Measurements from ENCODE around the gene ERICH4. TPM values are rescaled to one million over a fixed set of nuclear protein-coding genes. Genes with fewer than 3 reads are reported as not detected.

The ERICH4 gene
- total RNA-seq, 2 donors from 2014 or later, result not detected

DNA sequence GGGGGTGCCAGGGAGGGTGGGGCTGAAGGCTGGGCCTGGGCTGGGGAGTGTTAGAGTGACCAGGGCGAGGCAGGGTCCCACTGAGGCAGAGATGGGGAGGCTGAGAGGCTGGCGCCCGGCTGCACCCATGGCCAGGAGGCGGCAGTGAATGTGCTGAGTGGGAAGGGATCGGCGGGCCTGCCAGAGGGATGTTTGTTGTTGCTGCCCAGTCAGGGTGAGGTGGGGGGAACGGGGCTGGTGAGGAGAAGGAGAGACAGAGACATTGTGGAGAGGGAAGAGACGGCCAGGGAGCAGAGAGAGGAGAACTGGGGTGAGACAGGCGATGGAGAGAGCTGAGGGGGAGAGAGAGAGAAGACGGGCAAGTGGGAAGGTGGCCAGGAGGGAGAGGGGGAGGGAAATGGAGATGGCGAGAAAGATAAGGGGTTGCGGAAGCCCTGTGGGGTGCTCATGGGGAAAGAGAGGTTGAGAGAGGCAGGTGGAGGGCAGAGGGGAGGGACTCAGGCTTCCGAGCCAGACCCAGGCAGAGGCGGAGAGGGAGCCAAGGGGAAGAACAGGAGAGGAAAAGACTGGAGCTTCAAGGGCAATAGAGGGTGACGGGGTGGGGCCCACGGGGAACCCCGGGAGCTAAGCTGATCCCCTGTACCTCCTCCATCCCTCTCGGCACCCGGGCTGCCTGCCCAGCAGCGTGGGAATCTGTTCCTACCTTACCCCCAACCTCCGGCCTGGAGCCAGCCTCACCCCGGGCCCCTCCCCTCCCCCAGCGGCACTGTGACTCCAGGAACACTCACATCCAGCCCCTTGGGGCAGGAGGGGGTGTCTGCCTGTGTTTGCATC lies 15.1 kb upstream of the ERICH4 start:
- Histone ChIP-seq H3K36me3 (peaks cover 42% of the 10 kb centered on the region), H3K4me1 (peaks cover 0 to 56% of the 10 kb centered on the region in 2 donors), H3K27ac (peak overlapping the region; percentile 82 to 93), H3K9me3 (no peaks in the 10 kb centered on the region), H3K27me3 (no peaks in the 10 kb centered on the region), H3K4me3 (peak overlapping the region; percentile 20 to 54)
- TF ChIP-seq, protein P1, sequence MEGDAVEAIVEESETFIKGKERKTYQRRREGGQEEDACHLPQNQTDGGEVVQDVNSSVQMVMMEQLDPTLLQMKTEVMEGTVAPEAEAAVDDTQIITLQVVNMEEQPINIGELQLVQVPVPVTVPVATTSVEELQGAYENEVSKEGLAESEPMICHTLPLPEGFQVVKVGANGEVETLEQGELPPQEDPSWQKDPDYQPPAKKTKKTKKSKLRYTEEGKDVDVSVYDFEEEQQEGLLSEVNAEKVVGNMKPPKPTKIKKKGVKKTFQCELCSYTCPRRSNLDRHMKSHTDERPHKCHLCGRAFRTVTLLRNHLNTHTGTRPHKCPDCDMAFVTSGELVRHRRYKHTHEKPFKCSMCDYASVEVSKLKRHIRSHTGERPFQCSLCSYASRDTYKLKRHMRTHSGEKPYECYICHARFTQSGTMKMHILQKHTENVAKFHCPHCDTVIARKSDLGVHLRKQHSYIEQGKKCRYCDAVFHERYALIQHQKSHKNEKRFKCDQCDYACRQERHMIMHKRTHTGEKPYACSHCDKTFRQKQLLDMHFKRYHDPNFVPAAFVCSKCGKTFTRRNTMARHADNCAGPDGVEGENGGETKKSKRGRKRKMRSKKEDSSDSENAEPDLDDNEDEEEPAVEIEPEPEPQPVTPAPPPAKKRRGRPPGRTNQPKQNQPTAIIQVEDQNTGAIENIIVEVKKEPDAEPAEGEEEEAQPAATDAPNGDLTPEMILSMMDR (IDR thresholded peaks at IDR 0.05), result no peak
- no peak for DNase-seq (ENCODE audit: low spot score)

DNA sequence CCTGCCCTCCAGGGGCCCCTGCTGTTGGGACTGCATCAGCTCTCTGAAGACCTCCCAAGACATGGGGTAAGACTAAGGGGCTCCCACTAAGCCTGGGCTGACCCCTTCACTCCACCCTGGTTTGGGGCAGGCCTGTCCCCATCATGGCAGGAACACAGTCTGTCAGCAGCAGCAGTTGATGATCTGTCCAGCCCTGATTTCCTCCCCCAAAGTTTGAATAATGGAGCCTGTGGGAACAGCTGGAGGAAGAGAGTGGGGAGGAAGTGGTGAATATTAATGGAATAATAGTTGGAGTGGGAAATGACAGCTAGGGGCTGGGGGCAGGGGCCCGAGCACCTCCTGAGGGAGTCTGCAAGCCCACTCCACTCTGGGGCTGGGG lies 14.5 kb upstream of the ERICH4 start:
- Histone ChIP-seq H3K27ac (peak overlapping the region; percentile 82 to 93), H3K4me3 (peak overlapping the region; percentile 20 to 54), H3K27me3 (no peaks in the 10 kb centered on the region), H3K9me3 (no peaks in the 10 kb centered on the region), H3K4me1 (peaks cover 0 to 56% of the 10 kb centered on the region in 2 donors), H3K36me3 (peaks cover 42% of the 10 kb centered on the region)
- TF ChIP-seq, protein P1 (IDR thresholded peaks at IDR 0.05), result no peak
- DNase-seq (ENCODE audit: low spot score), result no peak

DNA sequence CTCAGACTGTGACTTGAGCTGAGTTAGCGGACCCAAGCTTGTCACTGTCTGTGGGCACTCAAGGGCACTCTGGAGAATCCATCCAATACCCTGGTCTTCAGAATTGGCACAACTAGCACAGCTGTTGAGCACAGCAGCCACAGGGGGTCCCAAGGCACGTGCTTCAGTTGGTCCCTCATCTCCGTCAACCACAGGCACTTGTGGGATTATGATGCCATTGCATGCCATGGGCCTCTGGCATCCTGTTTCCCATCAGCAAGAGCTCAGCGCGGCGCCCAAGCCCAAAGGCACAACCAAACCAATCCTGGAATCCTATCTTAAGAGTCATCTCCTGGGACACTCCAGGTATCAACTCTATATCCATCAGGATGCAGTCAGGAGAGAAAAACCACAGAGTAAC lies 12.0 kb upstream of the ERICH4 start:
- no peaks in the 10 kb centered on the region for H3K27me3 ChIP-seq
- no peak for DNase-seq (ENCODE audit: low spot score)
- peaks cover 0 to 42% of the 10 kb centered on the region in 2 donors for H3K4me1 ChIP-seq
- peak overlapping the region; percentile 77 to 89 for H3K27ac ChIP-seq
- no peaks in the 10 kb centered on the region for H3K9me3 ChIP-seq
- peaks cover 34% of the 10 kb centered on the region for H3K36me3 ChIP-seq
- H3K4me3 ChIP-seq, result no peak overlapping the region
- TF ChIP-seq, protein P1 (IDR thresholded peaks at IDR 0.05), result no peak

DNA sequence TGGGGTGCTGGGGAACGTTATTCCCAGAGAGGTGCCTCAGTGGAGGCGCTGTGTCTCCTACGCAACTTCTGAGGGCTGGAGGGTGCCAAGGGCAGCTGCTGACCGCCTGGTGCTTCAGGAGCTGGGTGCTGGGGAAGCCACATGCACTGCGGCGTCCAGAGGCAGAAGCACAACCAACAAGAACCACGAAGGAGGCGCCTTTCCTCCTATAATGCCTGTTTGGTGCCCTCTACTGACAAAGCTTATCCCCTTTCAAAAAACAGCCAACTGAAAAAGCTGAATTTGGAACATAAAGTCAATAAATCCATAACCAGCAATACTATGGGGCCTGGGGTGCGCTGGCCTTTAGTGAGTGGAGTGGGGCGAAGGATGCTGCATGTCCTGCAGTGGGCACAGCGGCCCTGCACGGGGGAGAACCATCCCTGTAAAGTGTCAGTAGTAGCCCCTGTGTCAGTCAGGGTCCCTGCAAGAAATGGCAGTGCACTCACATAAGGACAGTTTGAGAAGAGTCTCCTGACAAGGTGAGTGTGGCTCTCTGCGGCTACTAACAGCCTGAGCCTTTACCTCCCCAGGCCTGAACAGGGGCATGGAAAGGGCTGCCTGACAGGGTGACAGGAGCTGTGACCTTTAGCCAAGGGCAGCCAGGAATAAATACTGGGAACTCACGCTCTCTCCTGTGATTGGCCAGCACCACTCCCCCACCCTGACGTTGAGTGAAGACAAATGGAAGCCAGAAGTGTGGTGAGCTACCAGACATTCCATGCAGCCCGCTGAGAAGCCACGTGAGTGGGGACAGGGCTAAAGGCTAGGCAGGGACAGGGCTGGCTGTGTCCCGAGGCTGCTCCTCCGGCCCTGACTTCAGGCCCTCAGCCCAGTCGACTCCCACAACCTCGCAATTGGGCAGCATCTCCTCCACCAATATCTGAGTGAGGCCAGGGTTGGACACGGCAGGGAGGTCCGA lies 11.2 kb upstream of the ERICH4 start:
- peaks cover 0 to 34% of the 10 kb centered on the region in 2 donors for H3K4me1 ChIP-seq
- H3K27ac ChIP-seq, result peak overlapping the region; percentile 77 to 89
- TF ChIP-seq, protein P1 (IDR thresholded peaks at IDR 0.05), result peak; percentile 18 to 63
- no peak overlapping the region for H3K4me3 ChIP-seq
- peak; percentile 68 for DNase-seq (ENCODE audit: low spot score)
- H3K36me3 ChIP-seq, result peaks cover 41% of the 10 kb centered on the region
- no peaks in the 10 kb centered on the region for H3K27me3 ChIP-seq
- H3K9me3 ChIP-seq, result no peaks in the 10 kb centered on the region

DNA sequence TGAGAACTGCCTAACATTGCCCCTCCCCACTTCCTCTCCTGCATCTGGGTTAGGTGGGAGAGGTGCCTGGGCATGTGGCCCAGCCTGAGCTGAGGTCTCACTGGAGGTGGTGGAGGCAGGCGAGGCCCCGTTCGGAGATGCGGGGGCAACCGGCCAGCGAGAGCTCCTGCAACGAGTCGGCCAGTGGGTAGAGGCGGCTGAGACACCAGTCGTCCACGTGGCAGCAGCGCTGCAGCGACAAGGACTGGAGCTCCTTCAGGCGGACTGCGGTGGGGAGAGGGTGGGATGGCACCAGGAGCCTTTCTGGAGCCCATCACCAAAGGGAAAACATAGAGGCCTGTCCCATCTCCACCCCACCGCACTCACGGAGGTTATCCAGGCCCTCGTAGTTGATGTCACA lies 9.8 kb upstream of the ERICH4 start:
- Histone ChIP-seq H3K27ac (peak overlapping the region; percentile 77 to 89), H3K9me3 (no peaks in the 10 kb centered on the region), H3K4me3 (no peak overlapping the region), H3K4me1 (peaks cover 0 to 19% of the 10 kb centered on the region in 2 donors), H3K36me3 (peaks cover 56% of the 10 kb centered on the region), H3K27me3 (no peaks in the 10 kb centered on the region)
- no peak for DNase-seq (ENCODE audit: low spot score)
- TF ChIP-seq, protein P1 (IDR thresholded peaks at IDR 0.05), result no peak

Data from right atrium auricular region (tissue), 2 donors.